Choroid plexus epithelial cell (primary cell): Measurements from ENCODE around the gene TRNP1.

Experiments used
- DNase-seq: peaks from one replicate; pipeline ENCODE4 v3.0.0-alpha.2; 2010; ENCODE audit warnings: low read depth
- H3K4me3 ChIP-seq: 2 replicates; pipeline ENCODE4 v1.5.1; 2011; ENCODE audit warnings: low read depth, mild to moderate bottlenecking, control low read depth, low read length, moderate library complexity
- TF ChIP-seq, protein P1 (sequence below): conservative IDR thresholded peaks from 2 replicates; pipeline ENCODE4 v1.5.1; 2011; ENCODE audit warnings: low read depth, mild to moderate bottlenecking, control low read depth, inconsistent platforms, low read length, moderate library complexity

Gene TRNP1

DNA sequence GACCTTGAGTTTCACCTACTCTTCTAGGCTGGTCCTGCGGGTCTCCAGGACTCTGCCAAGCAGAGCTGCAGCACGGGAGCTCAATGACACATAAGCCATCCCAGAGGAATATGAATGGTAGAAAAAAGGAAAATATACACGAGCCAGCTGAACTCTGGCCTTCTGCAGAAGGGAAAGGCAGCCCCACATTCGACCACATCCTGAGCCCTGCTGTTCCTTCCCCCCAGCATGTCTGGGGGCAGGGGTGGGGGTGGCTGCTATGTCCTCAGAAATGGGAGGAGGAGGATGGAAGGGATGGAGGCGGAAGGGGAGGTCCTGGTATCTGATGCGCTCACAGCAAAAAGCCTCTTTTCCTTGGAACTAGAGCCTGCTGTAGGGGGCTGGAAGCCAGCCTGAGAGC lies 21.1 kb upstream of the TRNP1 start:
- DNase-seq: peak; percentile 60
- TF ChIP-seq, protein P1, sequence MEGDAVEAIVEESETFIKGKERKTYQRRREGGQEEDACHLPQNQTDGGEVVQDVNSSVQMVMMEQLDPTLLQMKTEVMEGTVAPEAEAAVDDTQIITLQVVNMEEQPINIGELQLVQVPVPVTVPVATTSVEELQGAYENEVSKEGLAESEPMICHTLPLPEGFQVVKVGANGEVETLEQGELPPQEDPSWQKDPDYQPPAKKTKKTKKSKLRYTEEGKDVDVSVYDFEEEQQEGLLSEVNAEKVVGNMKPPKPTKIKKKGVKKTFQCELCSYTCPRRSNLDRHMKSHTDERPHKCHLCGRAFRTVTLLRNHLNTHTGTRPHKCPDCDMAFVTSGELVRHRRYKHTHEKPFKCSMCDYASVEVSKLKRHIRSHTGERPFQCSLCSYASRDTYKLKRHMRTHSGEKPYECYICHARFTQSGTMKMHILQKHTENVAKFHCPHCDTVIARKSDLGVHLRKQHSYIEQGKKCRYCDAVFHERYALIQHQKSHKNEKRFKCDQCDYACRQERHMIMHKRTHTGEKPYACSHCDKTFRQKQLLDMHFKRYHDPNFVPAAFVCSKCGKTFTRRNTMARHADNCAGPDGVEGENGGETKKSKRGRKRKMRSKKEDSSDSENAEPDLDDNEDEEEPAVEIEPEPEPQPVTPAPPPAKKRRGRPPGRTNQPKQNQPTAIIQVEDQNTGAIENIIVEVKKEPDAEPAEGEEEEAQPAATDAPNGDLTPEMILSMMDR: no peak
- H3K4me3 ChIP-seq: no peak overlapping the region

DNA sequence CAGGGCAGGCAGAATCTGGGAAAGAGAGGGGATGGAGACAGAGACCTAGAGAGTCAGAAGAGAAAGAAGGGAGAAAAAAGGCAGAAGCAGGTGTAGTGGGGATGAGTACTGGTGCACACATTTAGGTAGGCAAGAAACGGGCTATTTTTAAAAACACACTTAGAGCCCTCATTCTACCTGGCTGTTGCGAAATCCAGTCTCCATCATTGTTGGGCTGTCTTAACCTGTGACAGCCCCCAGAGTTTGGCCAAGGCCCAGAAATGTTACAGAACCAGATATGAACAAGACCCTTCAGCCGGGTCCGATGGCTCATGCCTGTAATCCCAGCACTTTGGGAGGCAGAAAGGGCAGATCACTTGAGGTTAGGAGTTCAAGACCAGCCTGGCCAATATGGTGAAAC lies 20.7 kb upstream of the TRNP1 start:
- H3K4me3 ChIP-seq: no peak overlapping the region
- no peak for DNase-seq
- TF ChIP-seq, protein P1: no peak

DNA sequence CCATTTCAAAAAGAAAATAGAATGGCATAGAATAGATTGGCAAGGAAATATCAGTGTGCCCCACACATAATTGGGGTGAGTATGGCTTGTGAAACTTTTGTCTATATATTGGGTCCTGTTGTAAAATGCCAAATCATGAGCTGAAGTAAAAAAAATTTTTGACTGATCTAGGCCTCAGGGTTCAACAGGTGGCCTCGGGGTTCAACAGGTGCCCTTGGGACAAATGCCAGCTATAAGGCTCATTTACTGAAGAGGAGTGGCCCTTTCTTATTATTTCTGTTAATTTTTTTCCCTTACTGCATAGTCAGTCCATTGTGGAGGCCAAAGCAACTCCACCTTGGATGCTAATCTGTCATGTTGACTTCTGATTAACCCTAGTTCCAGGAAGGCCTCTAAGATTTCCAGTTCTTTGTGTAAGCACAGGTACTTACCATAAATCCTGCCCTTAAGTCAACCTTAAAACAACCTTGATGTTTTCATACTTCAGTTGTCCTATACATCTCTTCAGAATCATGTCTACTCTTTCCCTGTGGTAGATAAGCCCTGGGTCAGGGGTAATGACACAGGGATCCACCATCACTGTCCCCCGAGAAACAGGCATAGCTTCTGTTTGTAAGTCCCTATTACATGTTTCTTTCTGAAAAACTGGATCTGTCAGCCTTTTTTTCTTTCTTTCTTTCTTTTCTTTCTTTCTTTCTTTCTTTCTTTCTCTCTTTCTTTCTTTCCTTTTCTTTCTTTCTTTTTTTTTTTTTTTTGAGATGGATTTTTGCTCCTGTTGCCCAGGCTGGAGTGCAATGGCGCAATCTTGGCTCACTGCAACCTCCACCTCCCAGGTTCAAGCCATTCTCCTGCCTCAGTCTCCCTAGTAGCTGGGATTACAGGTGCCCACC lies 16.6 kb upstream of the TRNP1 start:
- TF ChIP-seq, protein P1: no peak
- H3K4me3 ChIP-seq: no peak overlapping the region
- no peak for DNase-seq

DNA sequence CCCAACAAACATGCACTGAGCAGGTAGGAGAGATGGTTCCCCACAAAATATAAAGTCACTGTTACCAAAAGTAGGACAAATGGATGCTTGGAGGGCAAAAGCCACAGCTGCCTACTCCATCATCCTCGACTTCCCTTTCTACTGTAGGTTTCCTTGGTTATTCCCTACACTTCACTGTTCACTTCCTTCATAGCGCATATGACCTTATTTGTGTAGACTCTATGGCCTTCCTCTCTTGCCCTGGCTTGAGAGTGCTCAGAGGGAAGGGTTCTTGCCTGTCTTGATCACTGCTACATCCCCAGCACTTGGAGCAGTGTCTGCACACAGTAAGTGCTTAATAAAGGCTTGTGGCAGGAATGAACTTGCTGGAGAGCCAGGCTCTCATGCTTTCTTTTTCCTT lies 14.6 kb upstream of the TRNP1 start:
- H3K4me3 ChIP-seq: no peak overlapping the region
- TF ChIP-seq, protein P1: no peak
- DNase-seq: no peak

DNA sequence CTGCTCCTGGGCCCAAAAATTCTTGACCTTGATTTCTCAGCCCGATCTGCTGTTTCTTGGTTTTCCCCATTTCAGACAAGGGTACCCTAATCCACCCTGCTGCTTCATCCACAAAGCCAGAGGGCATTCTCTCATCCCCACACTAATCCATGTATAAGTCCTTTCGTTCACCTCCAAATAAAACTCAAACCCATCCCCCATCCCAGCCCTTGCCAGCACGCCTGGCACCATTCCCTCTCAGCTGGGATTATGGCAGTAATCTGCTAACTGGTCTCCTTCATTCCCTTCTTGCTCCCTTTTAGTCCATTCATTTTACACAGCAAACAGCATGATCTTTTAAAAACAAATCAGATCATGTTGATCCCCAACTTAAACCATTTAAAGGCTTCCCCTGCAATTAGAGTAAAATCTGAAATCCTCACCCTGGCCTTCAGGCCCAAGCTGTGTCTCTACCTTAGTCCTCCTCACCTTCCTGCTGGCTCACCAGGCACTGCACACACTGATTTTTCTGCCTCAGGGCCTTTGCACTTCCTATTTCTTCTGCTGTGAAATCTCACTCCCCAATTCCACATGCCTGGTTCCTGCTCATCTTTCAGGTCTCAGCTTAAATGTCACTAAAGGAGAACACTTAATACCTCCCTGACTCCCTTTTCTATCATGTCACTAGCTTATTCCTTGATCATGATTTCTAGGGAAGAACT lies 12.2 kb upstream of the TRNP1 start:
- TF ChIP-seq, protein P1: no peak
- H3K4me3 ChIP-seq: no peak overlapping the region
- DNase-seq: no peak

DNA sequence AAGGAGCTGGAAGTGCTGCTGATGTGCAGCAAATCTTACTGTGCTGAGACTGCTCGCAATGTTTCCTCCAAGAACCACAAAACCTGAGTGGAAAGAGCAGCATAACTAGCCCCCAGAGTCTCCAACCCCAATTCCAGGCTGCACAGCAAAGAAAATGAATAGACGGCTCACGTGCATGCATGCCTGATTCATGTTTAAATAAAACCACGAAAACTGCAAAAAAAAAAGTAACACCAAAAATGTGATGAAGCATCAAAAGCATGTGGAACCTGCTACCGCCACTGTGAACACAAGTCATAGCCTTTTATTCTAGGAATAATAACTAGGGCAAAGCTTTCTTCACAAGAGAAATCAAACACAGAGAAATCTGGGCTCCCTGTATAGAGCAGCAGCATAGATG lies 9.6 kb upstream of the TRNP1 start:
- H3K4me3 ChIP-seq: no peak overlapping the region
- no peak for DNase-seq
- TF ChIP-seq, protein P1: no peak
